GM19099 (cell line): ENCODE data around the gene RUNX1.

Experiments
- POLR2A ChIP-seq: IDR thresholded peaks from 3 replicates; pipeline ENCODE4 v1.6.1; 2011; ENCODE audit warnings: low read depth; ENCODE audit not compliant: insufficient read length; ENCODE audit errors: extremely low read depth

Gene RUNX1

GRCh38 chr21:34808569-34809204 is 240.4 kb downstream of the RUNX1 start:
- no peak for TF ChIP-seq POLR2A

DNA sequence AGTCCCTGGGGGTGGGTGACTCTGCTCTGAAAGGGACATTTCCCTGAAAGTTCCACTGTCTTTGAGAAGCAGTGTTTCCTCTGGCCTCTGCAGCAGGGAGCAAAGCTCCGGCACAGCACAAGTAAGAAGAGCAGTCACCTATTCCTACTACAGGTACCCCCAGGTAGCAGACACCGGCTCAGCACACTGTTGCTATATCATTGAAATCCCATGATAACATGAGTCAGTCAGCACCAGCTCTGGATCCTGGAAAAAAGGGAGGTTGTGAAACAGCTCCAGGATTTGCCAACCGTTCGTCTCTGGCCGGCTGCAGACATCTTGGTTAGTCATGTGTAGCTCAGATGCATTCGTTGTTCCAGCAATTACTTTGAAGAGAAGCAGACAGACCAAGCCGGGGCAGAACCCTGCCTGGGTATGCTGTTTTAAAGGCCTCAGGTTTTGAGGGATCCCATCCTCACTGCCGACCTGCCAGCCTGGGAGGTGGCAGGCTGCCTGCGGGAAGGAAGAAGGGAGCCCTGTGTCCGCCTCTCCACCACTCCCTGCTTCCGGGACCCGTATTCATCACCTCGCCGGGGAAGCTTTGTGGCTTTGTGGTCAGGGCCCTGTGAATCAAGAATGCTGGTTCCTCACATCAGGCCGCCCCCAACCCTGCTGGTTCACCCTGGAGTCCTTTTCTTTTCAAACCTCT is 241.1 kb downstream of the RUNX1 start:
- no peak for TF ChIP-seq POLR2A

DNA sequence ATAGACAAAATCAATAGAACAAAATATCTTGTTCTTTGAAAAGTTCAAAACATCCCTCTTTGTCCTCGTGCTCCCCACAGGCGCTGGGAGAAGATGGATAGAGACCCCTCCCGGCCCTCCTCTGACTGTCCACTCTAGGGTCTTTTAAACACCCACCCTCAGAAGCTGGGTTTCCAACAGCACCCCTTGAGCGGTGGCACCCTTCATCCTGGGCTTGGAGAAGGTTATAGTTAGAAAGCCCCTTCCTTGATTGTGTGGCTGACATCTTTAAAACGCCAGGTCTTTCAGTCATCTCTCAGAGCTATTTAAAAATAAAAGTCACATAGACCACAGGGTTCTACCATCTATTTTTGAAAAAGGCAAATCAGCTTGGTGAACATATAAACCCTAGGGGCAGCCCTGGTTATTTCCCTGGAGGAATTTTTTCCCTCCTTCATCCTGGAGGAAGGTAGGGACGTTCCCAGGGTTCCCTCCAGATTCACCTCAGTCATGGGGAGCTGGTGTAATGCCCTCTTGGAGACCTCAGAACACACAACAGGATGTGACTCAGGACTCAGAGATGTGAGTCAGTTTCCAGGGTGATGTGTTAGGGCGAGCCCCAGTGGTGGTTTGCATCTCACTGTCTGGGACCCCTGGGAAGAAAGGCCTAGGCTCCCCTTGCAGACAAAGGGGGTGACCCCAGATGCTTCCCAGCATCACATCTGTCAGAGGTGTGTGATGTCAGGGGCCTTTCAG is 241.8 kb downstream of the RUNX1 start:
- TF ChIP-seq POLR2A: no peak

GRCh38 chr21:34806423-34806822 is 242.7 kb downstream of the RUNX1 start:
- TF ChIP-seq POLR2A: no peak

GRCh38 chr21:34805157-34805556 is 243.9 kb downstream of the RUNX1 start:
- TF ChIP-seq POLR2A: no peak

GRCh38 chr21:34803782-34804370 is 245.2 kb downstream of the RUNX1 start:
- no peak for TF ChIP-seq POLR2A

DNA sequence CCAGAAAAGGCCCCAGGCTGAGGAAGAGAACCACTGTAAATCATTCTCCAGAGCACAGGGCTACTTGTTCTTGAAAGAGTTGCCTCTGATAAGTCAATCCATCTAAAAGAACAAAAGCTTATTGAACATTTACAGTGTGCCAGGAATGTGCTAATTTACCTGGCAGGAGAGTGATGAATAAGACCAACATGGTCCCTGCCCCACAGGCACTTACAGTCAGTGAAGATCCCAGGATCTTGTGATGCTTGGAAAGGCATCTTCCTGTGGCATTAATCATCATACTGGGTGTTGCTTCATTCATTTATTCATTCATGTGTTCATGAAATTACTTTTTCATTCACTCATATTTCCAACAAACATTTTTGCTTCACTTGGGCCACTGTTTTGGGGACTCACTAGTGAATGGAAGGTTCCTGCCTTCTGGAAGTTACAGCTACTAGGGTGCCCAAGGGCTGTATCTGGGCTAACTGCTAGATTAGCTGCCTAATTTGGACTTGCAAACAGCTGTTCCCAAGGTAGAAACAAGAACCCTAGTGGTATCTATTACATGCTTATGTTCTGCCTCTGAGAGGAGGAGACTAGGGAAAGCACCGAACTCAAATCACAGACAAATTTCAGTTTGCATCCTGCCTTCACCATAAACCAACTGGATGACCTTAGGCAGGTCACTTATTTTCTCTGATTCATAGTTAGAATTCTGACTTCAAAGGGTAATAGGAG is 246.8 kb downstream of the RUNX1 start:
- TF ChIP-seq POLR2A: no peak

GRCh38 chr21:34801519-34802132 is 247.5 kb downstream of the RUNX1 start:
- TF ChIP-seq POLR2A: no peak

GRCh38 chr21:34800797-34801518 is 248.1 kb downstream of the RUNX1 start:
- no peak for TF ChIP-seq POLR2A

DNA sequence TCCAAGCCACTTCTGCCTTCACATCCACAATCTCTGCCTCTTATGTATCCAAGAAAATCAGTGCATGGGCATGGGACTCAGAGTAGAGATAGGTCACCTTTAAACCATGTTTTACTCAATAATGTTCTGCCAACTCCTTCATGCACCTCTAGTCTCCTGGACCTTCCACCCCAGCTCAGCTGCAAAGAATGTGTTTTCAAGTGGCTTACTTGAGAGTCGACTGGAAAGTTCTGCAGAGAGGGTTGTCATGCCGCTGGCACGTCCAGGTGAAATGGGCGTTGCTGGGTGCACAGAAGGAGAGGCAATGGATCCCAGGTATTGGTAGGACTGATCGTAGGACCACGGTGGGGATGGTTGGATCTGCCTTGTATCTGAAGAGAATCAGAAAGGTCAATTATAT is 250.0 kb downstream of the RUNX1 start:
- TF ChIP-seq POLR2A: no peak

DNA sequence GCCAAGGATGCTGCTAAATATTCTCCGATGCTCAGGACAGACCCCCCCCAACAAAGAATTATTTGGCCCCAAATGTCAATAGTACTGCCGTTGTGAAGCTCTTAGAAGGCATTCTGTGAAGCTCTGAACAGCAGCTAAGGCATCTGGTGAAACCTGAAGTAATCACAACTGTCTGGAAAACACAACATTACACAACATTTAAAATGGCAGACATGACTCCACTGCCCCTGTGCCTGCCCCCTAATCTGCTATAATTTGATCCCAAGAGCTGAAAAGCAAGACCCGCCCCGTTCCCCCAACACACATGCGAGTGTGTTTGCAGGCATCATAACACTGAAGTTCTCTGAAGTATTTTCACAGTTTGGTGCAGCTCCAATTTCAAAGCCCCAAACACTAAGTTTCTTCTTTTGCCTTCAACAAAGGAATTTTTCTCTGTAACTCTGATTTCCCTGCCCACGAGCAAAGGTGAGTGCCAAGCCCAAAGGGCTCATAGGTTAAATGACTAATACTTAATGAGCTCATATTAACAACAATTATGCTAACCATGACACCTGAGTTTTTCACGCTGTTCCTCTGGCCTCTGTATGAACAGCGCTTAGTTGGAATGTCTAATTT is 251.1 kb downstream of the RUNX1 start:
- no peak for TF ChIP-seq POLR2A

DNA sequence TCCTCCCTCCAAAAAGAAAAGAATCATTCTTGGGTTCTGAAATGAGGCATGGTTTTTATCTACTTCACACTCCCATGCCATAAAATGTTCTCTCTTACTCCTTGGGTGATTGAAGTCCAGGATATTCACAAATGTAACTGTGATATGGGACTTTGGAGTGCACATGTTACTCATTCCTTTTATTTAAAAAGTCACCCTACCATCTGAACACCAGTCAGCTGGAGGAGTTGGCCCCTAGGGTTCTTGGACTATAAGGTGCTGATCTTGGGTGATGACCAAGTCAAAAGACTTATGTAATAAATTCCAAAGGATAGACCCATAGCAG is 251.9 kb downstream of the RUNX1 start:
- no peak for TF ChIP-seq POLR2A

DNA sequence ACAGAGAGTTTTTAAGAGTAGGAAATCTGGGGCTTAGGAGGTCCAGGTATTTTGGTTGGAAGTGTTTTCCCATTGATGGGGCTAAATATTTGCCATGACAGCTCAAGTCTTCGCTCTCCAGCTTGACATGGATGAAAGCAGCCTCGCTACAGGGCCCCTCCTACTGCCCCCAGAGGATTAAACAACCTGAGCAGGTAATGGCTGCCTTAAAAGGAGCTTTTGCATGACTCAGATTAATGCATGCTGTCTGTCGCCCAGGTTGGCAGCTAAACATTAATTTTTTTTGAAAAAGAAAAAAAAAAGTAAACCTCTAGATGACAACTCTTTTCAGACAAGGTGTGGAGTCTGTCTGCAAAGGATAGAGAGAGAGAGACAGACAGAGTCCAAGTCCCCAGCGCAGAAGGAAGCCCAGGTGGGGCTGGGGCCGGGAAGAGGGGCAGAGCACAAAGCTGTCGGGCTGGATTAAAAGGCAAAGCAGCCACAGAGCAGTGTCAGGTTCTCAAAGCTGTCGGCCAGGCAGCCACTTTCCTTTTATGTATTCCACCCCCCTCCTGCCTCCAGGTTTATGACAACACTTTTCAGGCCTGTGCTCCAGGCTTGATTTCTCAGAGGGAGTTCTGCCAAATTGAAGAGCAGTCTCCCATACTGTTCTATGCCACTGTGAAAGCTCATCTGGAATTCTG is 252.4 kb downstream of the RUNX1 start:
- TF ChIP-seq POLR2A: no peak

DNA sequence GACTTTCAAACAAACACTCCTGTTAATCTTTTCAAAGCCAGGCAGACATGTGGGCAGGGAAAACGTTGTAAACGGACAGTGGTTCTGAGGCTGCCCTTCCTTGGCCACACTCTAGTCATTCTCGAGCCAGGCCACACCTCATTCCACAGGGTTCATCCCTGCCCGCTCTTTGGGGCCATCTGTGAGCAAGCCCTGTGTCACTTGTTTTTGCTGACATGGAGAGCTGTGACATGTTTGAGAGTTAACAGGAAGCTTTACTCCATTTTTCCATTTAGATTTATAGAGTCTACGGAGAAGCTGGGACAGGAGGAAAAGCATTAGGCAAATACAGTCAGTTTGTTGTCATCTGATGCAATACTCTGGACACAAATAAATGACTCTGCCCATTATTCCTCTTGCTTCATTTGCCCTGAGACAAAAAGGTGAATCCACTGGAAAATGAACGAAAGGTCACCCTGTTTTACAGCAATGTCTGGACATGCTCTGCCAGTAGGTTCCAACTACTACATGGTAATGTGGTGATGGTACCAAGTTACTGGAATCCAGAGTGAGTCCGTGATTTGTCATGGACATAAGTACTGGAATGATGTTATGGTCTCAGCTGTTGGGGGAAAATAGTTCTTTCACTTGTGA is 253.4 kb downstream of the RUNX1 start:
- TF ChIP-seq POLR2A: no peak
